Adrenal gland (tissue), 5 donors: ENCODE measurements around the gene GABRA4.

ENCODE experiments used
- CTCF ChIP-seq, 6 experiments: fragments of 450-650 bp in 4 of 6; fragments of 200-600 bp in 2 of 6; sonication (generic) in 1 of 6; IDR thresholded peaks; 1 replicate in 5 of 6; 2 replicates in 1 of 6; pipeline versions ENCODE4 v1.5.1 to v1.8.0; 2016 to 2021; ENCODE audit warnings: antibody characterized with exemption in 6 of 6, mild to moderate bottlenecking in 2 of 6, moderate library complexity in 1 of 6
- POLR2A ChIP-seq, 2 donors: fragments of 450-650 bp; IDR thresholded peaks; one replicate each; pipeline ENCODE4 v1.6.1; 2017; ENCODE audit warnings: antibody characterized with exemption in 2 of 2, mild to moderate bottlenecking in 2 of 2, moderate library complexity in 1 of 2
- donor health status: DM: no; HTN: no; CAD: no.

DNA sequence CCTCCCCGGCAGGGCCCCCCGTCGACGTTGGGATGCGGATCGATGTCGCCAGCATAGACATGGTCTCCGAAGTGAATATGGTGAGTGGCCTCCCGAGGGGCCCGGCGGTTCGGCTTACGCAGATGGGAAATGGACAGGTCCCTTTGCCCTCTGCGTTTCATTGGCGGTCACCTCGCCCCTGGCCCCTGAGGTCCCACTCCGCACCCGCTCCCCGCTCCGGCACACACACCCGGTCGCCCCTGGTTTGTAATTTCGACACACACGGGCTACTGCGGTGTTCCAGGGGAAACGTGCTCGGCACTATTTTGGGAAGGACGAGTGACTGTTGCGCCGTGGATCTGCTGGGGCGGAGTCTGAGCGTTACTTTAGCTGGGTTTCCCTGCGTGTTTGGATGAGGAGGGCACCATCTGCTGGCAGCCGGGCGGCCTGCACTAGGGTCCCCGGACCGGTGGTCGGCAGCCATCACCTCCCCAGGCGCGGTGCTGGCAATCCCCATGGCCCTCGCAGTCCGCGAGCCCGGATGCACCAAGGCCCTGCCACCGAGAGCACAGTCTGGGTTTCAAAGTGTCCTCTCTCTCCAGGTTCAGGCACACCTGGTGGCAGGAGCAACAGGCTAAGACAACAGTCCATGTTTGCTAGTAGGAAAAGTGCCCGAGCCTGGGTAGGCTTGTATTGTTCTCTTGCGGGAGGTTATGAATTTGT is 39.2 kb upstream of the GABRA4 start:
- peak in 3 of 6 experiments; percentile 41 to 42 (median 42) for TF ChIP-seq CTCF (IDR thresholded peaks at IDR 0.05)
- TF ChIP-seq POLR2A (IDR thresholded peaks at IDR 0.05): no peak
